ENCODE measurements around the gene KLHL13. TPM values are rescaled to one million over a fixed set of nuclear protein-coding genes. Genes with fewer than 3 reads are reported as not detected.
"Not testable (repeated sequence)": the region's sequence is repeated elsewhere in the genome, so short reads cannot be mapped to it uniquely, and the experiment has no call there.

KLHL13 gene
- total RNA-seq, 4 donors from 2014 or later, result 14.2 to 32.6 (median 21.8) TPM

GRCh38 chrX:117959045-117959444 is 157.6 kb downstream of the KLHL13 start:
- no peak overlapping the region for H3K4me3 ChIP-seq
- no peaks in the 10 kb centered on the region for H3K4me1 ChIP-seq
- 78 to 83% methylated on average over 4 of the region's 4 CpGs for WGBS, 2 donors (ENCODE audit: low coverage in 1 of 2)
- no peak overlapping the region for H3K27ac ChIP-seq
- H3K9me3 ChIP-seq, result no peaks in the 10 kb centered on the region
- no peaks in the 10 kb centered on the region for H3K27me3 ChIP-seq
- no peak for ATAC-seq
- no peaks in the 10 kb centered on the region for H3K36me3 ChIP-seq
- TF ChIP-seq POLR2AphosphoS5 (IDR thresholded peaks at IDR 0.05), result no peak
- TF ChIP-seq POLR2A (IDR thresholded peaks at IDR 0.05), result no peak
- no peak for TF ChIP-seq EP300 (IDR thresholded peaks at IDR 0.05)
- TF ChIP-seq CTCF (IDR thresholded peaks at IDR 0.05), result no peak

- no peaks in the 10 kb centered on the region for H3K27me3 ChIP-seq
- no peak overlapping the region for H3K27ac ChIP-seq
- H3K9me3 ChIP-seq, result no peaks in the 10 kb centered on the region
- no peak for TF ChIP-seq POLR2AphosphoS5 (IDR thresholded peaks at IDR 0.05)
- TF ChIP-seq CTCF (IDR thresholded peaks at IDR 0.05), result no peak
- TF ChIP-seq EP300 (IDR thresholded peaks at IDR 0.05), result no peak
- no peak for TF ChIP-seq POLR2A (IDR thresholded peaks at IDR 0.05)
- ATAC-seq, result no peak
- WGBS, 2 donors (ENCODE audit: low coverage in 1 of 2), result 7 to 24% methylated on average over 2 of the region's 2 CpGs
- no peaks in the 10 kb centered on the region for H3K36me3 ChIP-seq
- no peaks in the 10 kb centered on the region for H3K4me1 ChIP-seq
- no peak overlapping the region for H3K4me3 ChIP-seq
Observed at GRCh38 chrX:117957128-117957527, 159.5 kb downstream of the KLHL13 start.

DNA sequence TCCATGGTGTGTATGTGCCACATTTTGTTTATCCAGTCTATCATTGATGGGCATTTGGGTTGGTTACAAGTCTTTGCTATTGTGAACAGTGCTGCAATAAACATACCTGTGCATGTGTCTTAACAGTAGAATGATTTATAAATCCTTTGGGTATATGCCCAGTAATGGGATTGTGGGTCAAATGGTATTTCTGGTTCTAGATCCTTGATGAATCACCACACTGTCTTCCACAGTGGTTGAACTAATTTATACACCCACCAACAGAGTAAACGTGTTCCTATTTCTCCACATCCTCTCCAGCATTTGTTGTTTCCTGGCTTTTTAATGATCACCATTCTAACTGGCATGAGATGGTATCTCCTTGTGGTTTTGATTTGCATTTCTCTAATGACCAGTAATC is 177.3 kb downstream of the KLHL13 start:
- not testable (repeated sequence) for H3K36me3 ChIP-seq, H3K27ac ChIP-seq, H3K9me3 ChIP-seq, ATAC-seq, H3K4me1 ChIP-seq, H3K4me3 ChIP-seq, H3K27me3 ChIP-seq
- WGBS, 2 donors (ENCODE audit: low coverage in 1 of 2), result 82% methylated on average over 1 of the region's 1 CpG

GRCh38 chrX:117936118-117936517 is 180.5 kb downstream of the KLHL13 start:
- no peak overlapping the region for H3K27ac ChIP-seq
- ATAC-seq, result no peak
- no peaks in the 10 kb centered on the region for H3K4me1 ChIP-seq
- WGBS, 2 donors (ENCODE audit: low coverage in 1 of 2), result 55 to 58% methylated on average over 2 of the region's 2 CpGs
- TF ChIP-seq POLR2AphosphoS5 (IDR thresholded peaks at IDR 0.05), result no peak
- TF ChIP-seq CTCF (IDR thresholded peaks at IDR 0.05), result no peak
- TF ChIP-seq EP300 (IDR thresholded peaks at IDR 0.05), result no peak
- no peak for TF ChIP-seq POLR2A (IDR thresholded peaks at IDR 0.05)
- H3K36me3 ChIP-seq, result no peaks in the 10 kb centered on the region
- no peak overlapping the region for H3K4me3 ChIP-seq
- no peaks in the 10 kb centered on the region for H3K27me3 ChIP-seq
- H3K9me3 ChIP-seq, result no peaks in the 10 kb centered on the region

DNA sequence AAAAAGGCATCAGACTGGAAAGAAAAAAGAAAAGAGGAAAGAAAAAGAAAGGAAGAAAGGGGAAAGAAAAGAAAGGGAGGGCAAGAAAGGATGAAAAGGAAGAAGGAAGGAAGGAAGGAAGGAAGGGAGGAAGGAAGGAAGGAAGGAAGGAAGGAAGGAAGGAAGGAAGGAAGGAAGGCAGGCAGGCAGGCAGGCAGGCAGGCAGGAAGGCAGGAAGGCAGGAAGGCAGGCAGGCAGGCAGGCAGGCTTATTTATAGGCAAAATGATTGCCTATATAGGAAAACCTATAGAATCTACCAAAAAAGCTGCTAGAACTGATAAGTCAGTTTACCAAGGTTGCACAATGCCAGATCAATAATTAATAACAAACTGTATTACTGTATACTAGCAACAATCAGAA is 186.5 kb downstream of the KLHL13 start:
- not testable (repeated sequence) for H3K27ac ChIP-seq, ATAC-seq, H3K27me3 ChIP-seq, H3K4me1 ChIP-seq, H3K36me3 ChIP-seq, H3K4me3 ChIP-seq, H3K9me3 ChIP-seq

DNA sequence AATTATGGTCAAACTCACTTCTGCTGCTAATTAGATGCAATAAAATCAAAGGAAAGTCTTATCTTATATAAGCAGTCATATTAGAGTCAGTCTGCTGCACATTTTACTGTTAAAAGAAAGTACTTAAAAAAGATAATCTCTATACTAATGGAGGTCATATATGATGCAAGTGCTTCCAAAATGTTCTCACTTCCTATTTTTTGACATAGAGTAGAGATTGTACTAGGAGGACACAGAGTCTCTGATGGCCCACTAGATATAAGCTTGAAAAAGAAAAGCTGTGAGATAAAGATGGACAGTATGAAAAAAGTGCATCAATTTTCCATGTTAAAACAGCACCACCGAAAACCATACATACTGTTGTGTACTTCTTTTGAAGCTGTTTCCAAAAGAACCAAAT is 196.9 kb downstream of the KLHL13 start:
- WGBS, 2 donors (ENCODE audit: low coverage in 1 of 2), result 86 to 91% methylated on average over 1 of the region's 1 CpG
- no peaks in the 10 kb centered on the region for H3K27me3 ChIP-seq

More for the DNA sequence above, 196.9 kb downstream of the KLHL13 start:
- TF ChIP-seq POLR2AphosphoS5 (IDR thresholded peaks at IDR 0.05) (no peak), EP300 (IDR thresholded peaks at IDR 0.05) (no peak), CTCF (IDR thresholded peaks at IDR 0.05) (no peak), POLR2A (IDR thresholded peaks at IDR 0.05) (no peak)
- H3K9me3 ChIP-seq, result no peaks in the 10 kb centered on the region
- H3K27ac ChIP-seq, result no peak overlapping the region
- ATAC-seq, result no peak
- H3K36me3 ChIP-seq, result no peaks in the 10 kb centered on the region
- H3K4me3 ChIP-seq, result no peak overlapping the region
- H3K4me1 ChIP-seq, result no peaks in the 10 kb centered on the region

All from gastroesophageal sphincter (tissue), 4 donors.